ENCODE measurements around the gene ZNF678.

DNA sequence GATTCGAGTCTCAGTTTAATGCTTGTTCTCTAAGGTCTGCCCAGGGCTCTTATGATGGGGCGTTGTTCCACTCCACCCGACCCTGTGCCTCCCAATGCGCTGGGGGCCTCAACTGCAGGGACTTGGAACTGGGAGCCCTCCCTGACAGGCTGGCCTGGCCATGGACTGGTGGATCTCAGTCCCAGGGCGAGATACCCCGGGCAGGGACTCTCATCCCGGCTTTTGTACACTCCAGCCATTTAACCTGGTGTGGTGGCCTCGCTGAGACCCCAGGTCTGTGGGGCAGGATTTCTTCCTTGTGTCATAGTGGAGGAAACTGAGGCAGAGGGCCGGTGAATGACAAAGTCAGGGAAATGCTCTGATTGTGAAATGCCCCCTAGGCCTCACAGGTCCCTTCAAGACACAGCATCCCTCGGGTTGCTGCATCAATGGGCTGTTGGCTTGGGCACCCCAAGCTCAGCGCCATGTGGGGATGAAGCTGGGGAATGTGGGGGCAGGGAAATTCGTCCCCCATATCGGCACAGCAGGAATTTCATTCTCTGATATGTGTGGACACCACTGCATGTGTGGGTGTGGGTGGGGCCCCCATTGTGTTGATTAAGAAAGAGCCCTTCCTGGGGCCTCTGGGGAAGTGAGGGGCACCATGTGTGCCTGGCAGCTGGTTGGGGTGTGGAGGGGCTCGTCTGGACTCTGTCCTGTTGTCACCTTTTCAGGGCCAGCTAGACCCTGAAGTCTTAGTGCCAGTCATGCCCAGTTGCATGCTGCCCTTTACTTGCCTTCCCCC is 19.9 kb upstream of the ZNF678 start:
- TF ChIP-seq, protein P1, sequence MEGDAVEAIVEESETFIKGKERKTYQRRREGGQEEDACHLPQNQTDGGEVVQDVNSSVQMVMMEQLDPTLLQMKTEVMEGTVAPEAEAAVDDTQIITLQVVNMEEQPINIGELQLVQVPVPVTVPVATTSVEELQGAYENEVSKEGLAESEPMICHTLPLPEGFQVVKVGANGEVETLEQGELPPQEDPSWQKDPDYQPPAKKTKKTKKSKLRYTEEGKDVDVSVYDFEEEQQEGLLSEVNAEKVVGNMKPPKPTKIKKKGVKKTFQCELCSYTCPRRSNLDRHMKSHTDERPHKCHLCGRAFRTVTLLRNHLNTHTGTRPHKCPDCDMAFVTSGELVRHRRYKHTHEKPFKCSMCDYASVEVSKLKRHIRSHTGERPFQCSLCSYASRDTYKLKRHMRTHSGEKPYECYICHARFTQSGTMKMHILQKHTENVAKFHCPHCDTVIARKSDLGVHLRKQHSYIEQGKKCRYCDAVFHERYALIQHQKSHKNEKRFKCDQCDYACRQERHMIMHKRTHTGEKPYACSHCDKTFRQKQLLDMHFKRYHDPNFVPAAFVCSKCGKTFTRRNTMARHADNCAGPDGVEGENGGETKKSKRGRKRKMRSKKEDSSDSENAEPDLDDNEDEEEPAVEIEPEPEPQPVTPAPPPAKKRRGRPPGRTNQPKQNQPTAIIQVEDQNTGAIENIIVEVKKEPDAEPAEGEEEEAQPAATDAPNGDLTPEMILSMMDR (IDR thresholded peaks at IDR 0.05; ENCODE audit: low read depth, low read length, poor library complexity, severe bottlenecking): no peak
- TF ChIP-seq EZH2phosphoT487 (IDR thresholded peaks at IDR 0.05; ENCODE audit: borderline replicate concordance, low read length): no peak

Measured in DOHH2 (cell line).